RWPE2 (cell line): ENCODE measurements around the gene COL11A2.

Source experiments
- ATAC-seq: fragments of 200-7000 bp; cut with Tn5 transposase; 3 replicates; pipeline ENCODE4 v1.9.1; 2021; ENCODE audit warnings: low read depth
- DNase-seq: peaks from one replicate; pipeline ENCODE4 v3.0.0-alpha.2; 2020; ENCODE audit warnings: low spot score
- H3K27ac ChIP-seq: fragments of 450-650 bp; 2 replicates; pipeline ENCODE4 v1.5.1; 2017; ENCODE audit warnings: mild to moderate bottlenecking; ENCODE audit not compliant: poor library complexity, severe bottlenecking
- H3K27me3 ChIP-seq: fragments of 250-450 bp; sonication (Bioruptor Pico); 2 replicates; pipeline ENCODE4 v1.5.1; 2021; ENCODE audit warnings: mild to moderate bottlenecking, moderate library complexity; ENCODE audit not compliant: insufficient read depth, poor library complexity, severe bottlenecking
- H3K36me3 ChIP-seq: fragments of 250-450 bp; sonication (Bioruptor Pico); 2 replicates; pipeline ENCODE4 v1.5.1; 2020; ENCODE audit warnings: low read depth, mild to moderate bottlenecking, moderate library complexity
- H3K4me1 ChIP-seq: fragments of 250-450 bp; sonication (Bioruptor Pico); 2 replicates; pipeline ENCODE4 v1.5.1; 2021; ENCODE audit warnings: mild to moderate bottlenecking, moderate library complexity; ENCODE audit not compliant: insufficient read depth, poor library complexity, severe bottlenecking
- H3K4me3 ChIP-seq: fragments of 250-450 bp; sonication (Bioruptor Pico); 2 replicates; pipeline ENCODE4 v1.5.1; 2021; ENCODE audit warnings: mild to moderate bottlenecking, moderate library complexity; ENCODE audit not compliant: severe bottlenecking
- H3K9me3 ChIP-seq: fragments of 250-450 bp; sonication (Bioruptor Pico); 2 replicates; pipeline ENCODE4 v1.5.1; 2021; ENCODE audit warnings: mild to moderate bottlenecking, moderate library complexity; ENCODE audit not compliant: severe bottlenecking
- TF ChIP-seq, protein P1 (sequence below): fragments of 450-650 bp; IDR thresholded peaks from one replicate; pipeline ENCODE4 v1.5.1; 2017; ENCODE audit warnings: mild to moderate bottlenecking, moderate library complexity; ENCODE audit not compliant: poor library complexity, severe bottlenecking

The COL11A2 gene

DNA sequence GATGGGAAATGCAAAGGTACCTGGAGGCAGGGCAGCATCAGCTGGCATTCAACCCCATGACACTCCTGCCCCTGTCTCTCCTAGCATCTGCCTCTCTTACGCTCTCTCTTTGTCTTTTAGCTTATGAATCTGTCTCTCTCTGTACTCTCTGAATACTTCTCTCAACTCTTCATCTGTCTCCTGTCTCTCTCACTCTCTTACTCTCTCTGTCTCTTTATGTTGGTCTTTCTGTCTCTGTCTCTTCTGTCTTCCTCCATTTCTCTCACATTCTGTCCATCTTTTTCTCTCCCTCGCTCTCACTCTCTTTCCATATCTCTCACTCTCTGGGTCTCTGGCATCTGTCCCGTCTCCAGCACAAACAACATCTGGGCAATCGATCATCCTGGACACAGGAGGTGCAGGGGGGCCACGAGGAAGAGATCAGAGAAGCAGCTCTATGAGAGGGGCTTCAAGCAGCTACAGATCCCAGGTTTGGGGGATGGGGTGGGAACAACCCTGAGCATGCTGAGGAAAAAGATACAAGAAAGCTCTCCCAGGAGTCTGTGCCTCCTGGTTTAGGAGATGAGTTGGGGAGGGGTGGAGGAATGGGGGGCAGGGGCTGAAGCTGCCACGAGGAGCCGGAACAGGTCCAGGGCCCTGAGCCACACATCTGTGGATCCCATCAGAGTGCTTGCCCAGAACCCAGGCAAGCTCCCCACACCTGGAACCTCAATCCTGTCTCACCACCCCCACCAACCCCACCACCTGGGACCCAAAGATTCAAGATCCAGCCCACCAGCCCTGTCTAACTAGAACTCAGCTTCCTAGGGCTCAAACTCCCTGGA is 2.4 kb downstream of the COL11A2 start:
- H3K4me3 ChIP-seq = no peak overlapping the region
- H3K4me1 ChIP-seq = no peaks in the 10 kb centered on the region
- DNase-seq (no peak), ATAC-seq (no peak)
- no peaks in the 10 kb centered on the region for H3K9me3 ChIP-seq
- TF ChIP-seq, protein P1, sequence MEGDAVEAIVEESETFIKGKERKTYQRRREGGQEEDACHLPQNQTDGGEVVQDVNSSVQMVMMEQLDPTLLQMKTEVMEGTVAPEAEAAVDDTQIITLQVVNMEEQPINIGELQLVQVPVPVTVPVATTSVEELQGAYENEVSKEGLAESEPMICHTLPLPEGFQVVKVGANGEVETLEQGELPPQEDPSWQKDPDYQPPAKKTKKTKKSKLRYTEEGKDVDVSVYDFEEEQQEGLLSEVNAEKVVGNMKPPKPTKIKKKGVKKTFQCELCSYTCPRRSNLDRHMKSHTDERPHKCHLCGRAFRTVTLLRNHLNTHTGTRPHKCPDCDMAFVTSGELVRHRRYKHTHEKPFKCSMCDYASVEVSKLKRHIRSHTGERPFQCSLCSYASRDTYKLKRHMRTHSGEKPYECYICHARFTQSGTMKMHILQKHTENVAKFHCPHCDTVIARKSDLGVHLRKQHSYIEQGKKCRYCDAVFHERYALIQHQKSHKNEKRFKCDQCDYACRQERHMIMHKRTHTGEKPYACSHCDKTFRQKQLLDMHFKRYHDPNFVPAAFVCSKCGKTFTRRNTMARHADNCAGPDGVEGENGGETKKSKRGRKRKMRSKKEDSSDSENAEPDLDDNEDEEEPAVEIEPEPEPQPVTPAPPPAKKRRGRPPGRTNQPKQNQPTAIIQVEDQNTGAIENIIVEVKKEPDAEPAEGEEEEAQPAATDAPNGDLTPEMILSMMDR = no peak
- H3K27me3 ChIP-seq = peaks cover 8% of the 10 kb centered on the region
- 0 out of 2 replicates have a peak, but pooled peaks cover 6% of the 10 kb centered on the region for H3K36me3 ChIP-seq
- H3K27ac ChIP-seq = no peak overlapping the region

DNA sequence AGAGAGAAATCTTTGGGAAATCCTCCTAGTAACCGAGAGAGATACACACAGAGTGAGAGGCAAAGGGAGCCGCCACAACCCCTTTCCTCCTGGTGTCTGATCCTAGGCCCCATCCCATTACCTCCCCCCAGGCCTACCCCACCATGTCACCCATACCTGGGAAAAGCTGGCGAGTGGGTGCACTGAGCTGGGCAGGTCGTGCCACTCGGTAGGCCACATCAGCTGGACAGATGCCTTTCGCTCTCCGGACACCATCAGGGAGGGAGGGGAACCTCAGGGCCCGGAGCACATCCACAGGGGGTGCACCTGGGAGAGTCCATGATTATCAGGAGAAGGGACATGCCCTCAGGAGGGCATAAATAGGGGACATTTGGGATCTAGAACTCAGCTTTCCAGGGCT is 3.1 kb downstream of the COL11A2 start:
- DNase-seq = no peak
- TF ChIP-seq, protein P1 = no peak
- no peak overlapping the region for H3K27ac ChIP-seq
- H3K27me3 ChIP-seq = peaks cover 8% of the 10 kb centered on the region
- ATAC-seq = no peak
- H3K4me1 ChIP-seq = no peaks in the 10 kb centered on the region
- 0 out of 2 replicates have a peak, but pooled peaks cover 2% of the 10 kb centered on the region for H3K36me3 ChIP-seq
- H3K4me3 ChIP-seq = no peak overlapping the region
- no peaks in the 10 kb centered on the region for H3K9me3 ChIP-seq

DNA sequence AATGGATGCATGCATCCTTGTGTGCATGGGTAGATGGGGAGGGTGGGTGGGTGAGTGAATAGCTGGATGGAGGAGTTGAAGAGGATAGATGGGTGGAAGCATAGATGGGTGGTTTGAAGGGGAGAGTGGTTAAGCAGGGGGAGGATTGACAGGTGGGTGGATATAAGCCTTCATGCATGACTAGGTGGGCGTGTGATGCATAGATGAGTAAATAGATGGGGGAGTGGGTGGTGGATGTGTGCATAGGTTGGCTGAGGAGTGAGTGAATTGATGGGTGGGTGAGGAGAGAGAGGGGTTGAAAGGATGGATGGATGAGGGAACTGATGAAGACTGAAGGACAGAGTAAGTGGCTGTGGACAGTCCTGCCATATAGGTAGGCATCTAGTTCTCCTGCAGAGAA is 4.5 kb downstream of the COL11A2 start:
- no peak for ATAC-seq
- DNase-seq = no peak
- Histone ChIP-seq H3K9me3 (no peaks in the 10 kb centered on the region), H3K4me3 (no peak overlapping the region), H3K36me3 (no peaks in the 10 kb centered on the region), H3K27me3 (peaks cover 8% of the 10 kb centered on the region), H3K4me1 (no peaks in the 10 kb centered on the region), H3K27ac (no peak overlapping the region)
- TF ChIP-seq, protein P1 = no peak

DNA sequence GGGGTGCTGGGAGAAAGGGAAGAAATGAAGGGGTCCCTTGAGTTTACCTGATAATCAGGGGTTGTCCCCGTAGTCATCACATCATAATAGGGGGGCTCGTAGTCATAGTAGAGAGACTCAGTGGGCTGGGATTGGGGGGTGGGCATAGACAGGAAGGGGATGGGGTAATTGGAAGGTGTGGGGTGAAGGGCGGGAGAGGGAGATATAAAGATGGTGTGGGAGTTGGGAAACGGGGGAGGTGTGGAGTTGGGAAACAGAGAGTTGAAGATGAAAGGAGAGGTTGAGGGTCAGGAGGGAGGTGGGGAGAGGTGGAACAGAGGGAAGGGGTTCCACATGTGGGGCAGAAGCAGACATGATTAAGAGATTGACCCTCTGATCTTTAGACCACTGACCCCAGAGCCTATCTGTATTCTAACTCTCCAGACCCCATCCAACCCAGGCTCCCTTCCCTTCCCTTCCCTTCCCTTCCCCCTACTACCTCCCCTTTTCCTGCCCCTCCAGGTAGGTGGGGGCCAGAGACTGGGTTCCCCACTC is 6.5 kb downstream of the COL11A2 start:
- Histone ChIP-seq H3K4me3 (no peak overlapping the region), H3K9me3 (no peaks in the 10 kb centered on the region), H3K27ac (no peak overlapping the region), H3K4me1 (no peaks in the 10 kb centered on the region), H3K27me3 (no peaks in the 10 kb centered on the region), H3K36me3 (no peaks in the 10 kb centered on the region)
- DNase-seq = no peak
- TF ChIP-seq, protein P1 = no peak
- no peak for ATAC-seq

DNA sequence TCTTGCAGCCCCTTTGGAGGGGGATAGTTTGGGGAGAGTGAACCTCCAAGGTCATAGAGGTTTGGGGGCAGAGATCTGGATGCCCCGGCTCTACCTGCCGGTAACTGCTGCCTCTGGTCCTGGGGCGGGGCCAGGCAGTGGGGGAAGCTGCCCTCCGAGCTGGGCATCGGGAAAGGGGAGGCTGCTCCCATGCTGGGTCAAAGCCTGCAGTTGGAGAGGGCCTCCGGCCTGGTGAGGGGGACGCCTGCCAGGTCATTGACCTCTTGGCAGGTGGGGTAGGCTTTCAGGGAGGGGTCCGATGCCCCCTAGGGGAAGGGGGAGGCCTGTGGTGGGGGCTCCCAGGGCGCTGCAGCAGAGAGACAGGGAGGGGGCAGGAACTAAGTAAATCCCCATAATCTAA is 7.1 kb downstream of the COL11A2 start:
- TF ChIP-seq, protein P1 = no peak
- no peak overlapping the region for H3K4me3 ChIP-seq
- DNase-seq = no peak
- H3K9me3 ChIP-seq = no peaks in the 10 kb centered on the region
- ATAC-seq = no peak
- no peaks in the 10 kb centered on the region for H3K4me1 ChIP-seq
- H3K36me3 ChIP-seq = no peaks in the 10 kb centered on the region
- no peak overlapping the region for H3K27ac ChIP-seq
- H3K27me3 ChIP-seq = no peaks in the 10 kb centered on the region
